Stomach (tissue), 4 donors: Measurements from ENCODE around the gene TMEM248.
"Not testable (repeated sequence)": the region's sequence is repeated elsewhere in the genome, so short reads cannot be mapped to it uniquely, and the experiment has no call there.

Source experiments
- EP300 ChIP-seq: sonication (generic); formaldehyde crosslinking; IDR thresholded peaks from one replicate; pipeline ENCODE4 v1.6.1; 2017; ENCODE audit warnings: antibody characterized with exemption
- POLR2A ChIP-seq, 4 donors: fragments of 450-650 bp; IDR thresholded peaks; one replicate each; pipeline ENCODE4 v1.6.1; 2016; ENCODE audit warnings: antibody characterized with exemption in 4 of 4, control low read depth in 2 of 4, mild to moderate bottlenecking in 1 of 4, moderate library complexity in 1 of 4
- TF ChIP-seq, protein P1 (sequence below), 7 experiments: fragments of 450-650 bp in 4 of 7; fragments of 200-600 bp in 3 of 7; sonication (generic) in 3 of 7; IDR thresholded peaks; one replicate each; pipeline ENCODE4 v1.5.1; 2016 to 2019; ENCODE audit warnings: antibody characterized with exemption in 7 of 7, control low read depth in 2 of 7, mild to moderate bottlenecking in 1 of 7

DNA sequence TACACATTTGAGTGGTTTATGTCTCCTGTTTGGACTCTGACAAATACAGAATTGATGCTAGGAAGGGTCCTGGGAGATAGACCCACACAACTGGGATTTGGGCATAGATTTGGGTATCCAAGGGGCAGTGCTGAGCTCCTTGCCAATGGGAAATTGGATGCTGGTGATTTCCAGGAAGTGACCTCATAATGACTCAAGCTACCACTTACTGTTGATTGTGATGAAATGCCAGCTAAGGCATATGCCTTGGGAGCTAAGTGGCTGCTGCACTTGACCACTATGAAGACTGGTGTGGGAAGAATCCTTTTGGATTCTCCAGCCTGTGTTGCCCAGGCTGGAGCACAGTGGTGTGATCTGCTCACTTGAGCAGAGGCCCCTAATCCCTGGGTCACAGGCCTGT is 36.5 kb upstream of the TMEM248 start:
- TF ChIP-seq, protein P1, sequence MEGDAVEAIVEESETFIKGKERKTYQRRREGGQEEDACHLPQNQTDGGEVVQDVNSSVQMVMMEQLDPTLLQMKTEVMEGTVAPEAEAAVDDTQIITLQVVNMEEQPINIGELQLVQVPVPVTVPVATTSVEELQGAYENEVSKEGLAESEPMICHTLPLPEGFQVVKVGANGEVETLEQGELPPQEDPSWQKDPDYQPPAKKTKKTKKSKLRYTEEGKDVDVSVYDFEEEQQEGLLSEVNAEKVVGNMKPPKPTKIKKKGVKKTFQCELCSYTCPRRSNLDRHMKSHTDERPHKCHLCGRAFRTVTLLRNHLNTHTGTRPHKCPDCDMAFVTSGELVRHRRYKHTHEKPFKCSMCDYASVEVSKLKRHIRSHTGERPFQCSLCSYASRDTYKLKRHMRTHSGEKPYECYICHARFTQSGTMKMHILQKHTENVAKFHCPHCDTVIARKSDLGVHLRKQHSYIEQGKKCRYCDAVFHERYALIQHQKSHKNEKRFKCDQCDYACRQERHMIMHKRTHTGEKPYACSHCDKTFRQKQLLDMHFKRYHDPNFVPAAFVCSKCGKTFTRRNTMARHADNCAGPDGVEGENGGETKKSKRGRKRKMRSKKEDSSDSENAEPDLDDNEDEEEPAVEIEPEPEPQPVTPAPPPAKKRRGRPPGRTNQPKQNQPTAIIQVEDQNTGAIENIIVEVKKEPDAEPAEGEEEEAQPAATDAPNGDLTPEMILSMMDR (IDR thresholded peaks at IDR 0.05), result not testable (repeated sequence)
- TF ChIP-seq POLR2A (IDR thresholded peaks at IDR 0.05); EP300: not testable (repeated sequence)
